ENCODE data around the gene ARHGAP6. TPM values are rescaled to one million over a fixed set of nuclear protein-coding genes. Genes with fewer than 3 reads are reported as not detected.
"Not testable (repeated sequence)": the region's sequence is repeated elsewhere in the genome, so short reads cannot be mapped to it uniquely, and the experiment has no call there.

Gene ARHGAP6
- total RNA-seq, 1 donor from 2014 or later, result 4.9 TPM

DNA sequence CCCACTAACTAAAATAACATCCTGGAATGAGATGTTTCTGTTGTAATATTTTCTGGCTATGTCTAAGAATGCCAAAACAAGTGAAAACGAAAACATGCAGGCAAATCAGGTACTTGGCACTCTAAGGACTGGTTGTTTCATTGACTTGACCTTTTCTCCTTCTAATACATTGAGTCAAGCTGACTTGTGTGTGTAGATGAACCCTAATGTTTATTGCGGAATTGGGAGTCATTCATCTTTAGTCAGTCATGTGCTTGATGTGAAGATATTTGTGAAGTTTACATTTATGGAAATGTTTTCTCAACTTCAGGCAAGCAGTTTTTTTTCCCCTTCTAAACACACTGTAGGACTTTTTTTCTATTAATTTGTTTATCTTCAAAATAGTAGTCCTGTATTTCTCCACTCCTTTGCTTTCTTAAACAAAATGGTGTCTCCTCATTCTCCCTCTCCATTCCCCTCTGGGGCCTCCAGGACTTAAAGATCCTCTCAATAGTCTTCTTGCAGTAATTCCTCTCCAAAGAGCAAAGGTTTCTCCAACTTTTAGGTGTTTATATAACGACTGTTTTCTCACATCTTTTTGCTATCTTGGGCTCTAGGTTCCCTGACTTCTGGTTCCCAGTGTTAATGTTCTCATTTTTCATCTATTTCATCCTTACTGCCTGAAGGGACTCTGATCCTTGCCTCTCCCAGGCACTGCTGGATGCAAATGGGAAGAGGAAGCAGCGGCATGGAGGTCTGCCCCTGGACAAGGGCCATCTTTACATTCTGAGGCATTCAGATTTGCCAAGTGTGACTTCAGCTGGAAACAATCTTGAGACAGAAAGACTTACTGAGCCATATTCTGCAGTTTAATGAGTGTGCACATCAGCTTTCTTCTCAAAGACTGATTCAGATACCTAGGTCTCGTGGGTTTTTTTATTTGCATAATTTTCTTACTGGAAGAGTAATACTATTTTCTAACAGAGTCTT is 166.4 kb downstream of the ARHGAP6 start:
- no peak for DNase-seq (ENCODE audit: low read depth)
- TF ChIP-seq, protein P1, sequence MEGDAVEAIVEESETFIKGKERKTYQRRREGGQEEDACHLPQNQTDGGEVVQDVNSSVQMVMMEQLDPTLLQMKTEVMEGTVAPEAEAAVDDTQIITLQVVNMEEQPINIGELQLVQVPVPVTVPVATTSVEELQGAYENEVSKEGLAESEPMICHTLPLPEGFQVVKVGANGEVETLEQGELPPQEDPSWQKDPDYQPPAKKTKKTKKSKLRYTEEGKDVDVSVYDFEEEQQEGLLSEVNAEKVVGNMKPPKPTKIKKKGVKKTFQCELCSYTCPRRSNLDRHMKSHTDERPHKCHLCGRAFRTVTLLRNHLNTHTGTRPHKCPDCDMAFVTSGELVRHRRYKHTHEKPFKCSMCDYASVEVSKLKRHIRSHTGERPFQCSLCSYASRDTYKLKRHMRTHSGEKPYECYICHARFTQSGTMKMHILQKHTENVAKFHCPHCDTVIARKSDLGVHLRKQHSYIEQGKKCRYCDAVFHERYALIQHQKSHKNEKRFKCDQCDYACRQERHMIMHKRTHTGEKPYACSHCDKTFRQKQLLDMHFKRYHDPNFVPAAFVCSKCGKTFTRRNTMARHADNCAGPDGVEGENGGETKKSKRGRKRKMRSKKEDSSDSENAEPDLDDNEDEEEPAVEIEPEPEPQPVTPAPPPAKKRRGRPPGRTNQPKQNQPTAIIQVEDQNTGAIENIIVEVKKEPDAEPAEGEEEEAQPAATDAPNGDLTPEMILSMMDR (conservative IDR thresholded peaks at IDR 0.05; ENCODE audit: low read depth, low read length), result no peak
- no peak overlapping the region for H3K4me3 ChIP-seq (ENCODE audit: low read depth, low read length)

DNA sequence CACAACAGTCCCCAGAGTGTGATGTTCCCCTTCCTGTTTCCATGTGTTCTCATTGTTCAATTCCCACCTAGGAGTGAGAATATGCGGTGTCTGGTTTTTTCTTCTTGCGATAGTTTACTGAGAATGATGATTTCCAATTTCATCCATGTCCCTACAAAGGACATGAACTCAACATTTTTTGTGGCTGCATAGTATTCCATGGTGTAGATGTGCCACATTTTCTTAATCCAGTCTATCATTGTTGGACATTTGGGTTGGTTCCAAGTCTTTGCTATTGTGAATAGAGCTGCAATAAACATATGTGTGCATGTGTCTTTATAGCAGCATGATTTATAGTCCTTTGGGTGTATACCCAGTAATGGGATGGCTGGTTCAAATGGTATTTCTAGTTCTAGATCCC is 174.3 kb downstream of the ARHGAP6 start:
- not testable (repeated sequence) for DNase-seq (ENCODE audit: low read depth); H3K4me3 ChIP-seq (ENCODE audit: low read depth, low read length)

DNA sequence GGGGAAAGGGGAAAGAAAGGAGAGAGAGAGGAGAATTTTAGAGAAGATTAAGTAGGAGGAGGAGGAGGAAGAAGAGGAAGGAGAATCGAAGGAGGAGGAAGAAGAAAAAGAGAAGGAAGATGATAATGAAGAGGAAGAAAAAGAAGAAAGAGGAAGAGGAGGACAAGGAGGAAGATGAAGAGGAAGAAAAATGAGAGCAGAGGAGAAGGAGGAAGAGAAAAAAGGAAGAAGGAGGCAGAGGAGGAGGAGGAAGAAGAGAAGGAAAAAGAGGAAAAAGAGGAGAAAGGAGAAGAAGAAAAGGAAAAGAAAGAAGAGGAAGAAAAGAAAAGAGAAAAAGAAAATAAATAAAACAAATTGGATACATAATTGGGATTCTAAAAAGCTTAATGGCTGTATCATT is 181.4 kb downstream of the ARHGAP6 start:
- DNase-seq (ENCODE audit: low read depth), result no peak
- TF ChIP-seq, protein P1 (conservative IDR thresholded peaks at IDR 0.05; ENCODE audit: low read depth, low read length), result no peak
- no peak overlapping the region for H3K4me3 ChIP-seq (ENCODE audit: low read depth, low read length)

DNA sequence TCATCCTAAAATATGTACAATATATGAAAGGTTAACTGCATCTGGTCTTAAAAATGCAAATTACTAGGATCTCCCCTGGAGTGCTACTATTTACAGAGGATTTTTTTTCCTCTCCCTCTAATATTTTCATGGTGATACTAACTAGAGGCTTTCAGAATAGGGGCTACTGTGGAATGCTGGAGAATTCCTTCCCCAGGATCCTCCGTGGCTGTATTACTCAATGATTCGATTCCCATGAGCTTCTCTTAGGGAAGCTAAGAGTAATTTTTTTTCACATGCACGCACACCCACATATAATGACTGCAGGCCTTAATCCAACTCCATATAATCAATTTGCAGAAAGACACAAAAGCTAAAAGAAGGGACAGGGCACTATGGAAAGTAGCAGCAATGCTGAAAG is 184.7 kb downstream of the ARHGAP6 start:
- no peak for DNase-seq (ENCODE audit: low read depth)
- TF ChIP-seq, protein P1 (conservative IDR thresholded peaks at IDR 0.05; ENCODE audit: low read depth, low read length), result no peak

DNA sequence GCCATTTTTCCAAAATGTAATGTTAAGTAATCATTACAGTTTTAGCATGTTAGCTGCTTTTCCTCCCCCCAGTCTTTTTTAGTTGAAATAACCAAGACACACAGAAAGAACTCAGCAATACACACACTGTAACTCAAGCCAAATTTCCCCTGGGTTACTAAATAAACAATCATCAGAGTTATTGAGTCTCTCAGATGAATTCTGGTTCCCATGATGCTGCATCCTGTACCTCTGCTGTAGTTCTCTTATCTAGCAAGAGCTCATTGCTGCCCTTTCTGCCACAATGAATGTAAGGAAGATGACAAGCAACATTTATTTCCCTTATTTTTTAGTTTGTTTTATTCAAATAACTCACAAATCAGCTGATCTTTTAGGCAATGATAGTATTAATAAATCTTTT is 185.1 kb downstream of the ARHGAP6 start:
- H3K4me3 ChIP-seq (ENCODE audit: low read depth, low read length), result no peak overlapping the region
- DNase-seq (ENCODE audit: low read depth), result no peak
- TF ChIP-seq, protein P1 (conservative IDR thresholded peaks at IDR 0.05; ENCODE audit: low read depth, low read length), result no peak

More for the DNA sequence above, 184.7 kb downstream of the ARHGAP6 start:
- no peak overlapping the region for H3K4me3 ChIP-seq (ENCODE audit: low read depth, low read length)

DNA sequence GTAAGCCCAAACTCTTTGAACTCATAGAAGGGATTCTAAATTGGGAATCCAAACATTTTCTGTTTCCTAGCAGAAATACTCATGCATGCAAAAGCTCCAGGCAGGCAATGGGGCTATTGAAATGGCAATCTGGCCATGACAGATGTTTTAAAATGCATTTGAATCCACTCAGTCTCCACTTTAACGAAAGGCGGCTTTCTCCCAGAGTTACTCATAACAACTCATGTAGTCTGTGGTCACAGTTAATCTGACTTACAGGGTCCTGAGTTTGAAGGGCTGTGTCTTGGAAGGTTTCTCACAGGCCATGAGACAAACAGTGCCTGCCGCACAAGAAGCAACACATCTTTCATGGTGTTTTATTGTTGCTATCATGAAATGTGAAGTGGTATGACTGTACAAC is 186.8 kb downstream of the ARHGAP6 start:
- TF ChIP-seq, protein P1 (conservative IDR thresholded peaks at IDR 0.05; ENCODE audit: low read depth, low read length), result no peak
- no peak overlapping the region for H3K4me3 ChIP-seq (ENCODE audit: low read depth, low read length)
- DNase-seq (ENCODE audit: low read depth), result no peak

DNA sequence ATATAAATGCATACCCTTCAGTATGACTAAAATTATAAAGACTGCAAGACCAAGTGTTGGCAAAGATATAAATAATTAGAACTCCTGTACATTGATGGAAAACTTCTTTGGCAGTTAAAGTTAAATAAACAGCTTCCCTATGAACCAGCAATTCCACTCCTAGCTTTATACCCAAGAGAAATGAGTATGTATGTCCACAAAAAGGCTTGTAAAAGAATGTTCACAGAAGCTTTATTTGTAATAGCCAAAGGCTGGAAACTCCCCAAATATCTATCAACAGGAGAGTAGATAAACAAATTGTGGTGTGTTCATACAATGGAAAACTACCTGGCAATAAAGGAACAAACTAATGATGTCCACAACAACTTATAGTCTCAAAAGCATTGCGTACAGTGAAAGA is 187.7 kb downstream of the ARHGAP6 start:
- no peak overlapping the region for H3K4me3 ChIP-seq (ENCODE audit: low read depth, low read length)
- TF ChIP-seq, protein P1 (conservative IDR thresholded peaks at IDR 0.05; ENCODE audit: low read depth, low read length), result no peak
- DNase-seq (ENCODE audit: low read depth), result no peak

Data from epithelial cell of proximal tubule (primary cell).